Measurements from ENCODE around the gene TPCN2.

Gene TPCN2

GRCh38 chr11:69102732-69103615 is 54.2 kb downstream of the TPCN2 start:
- Histone ChIP-seq H3K4me1 (ENCODE audit: control insufficient read depth, insufficient read depth, low read length, poor library complexity, severe bottlenecking) (no peaks in the 10 kb centered on the region), H3K36me3 (ENCODE audit: control insufficient read depth, insufficient read depth, low read length) (no peaks in the 10 kb centered on the region), H3K27me3 (replicated peaks; ENCODE audit: control insufficient read depth, insufficient read depth, low read length, poor library complexity, severe bottlenecking) (no peaks in the 10 kb centered on the region), H3K4me3 (ENCODE audit: insufficient read depth, low read depth, low read length, poor library complexity, severe bottlenecking) (no peak overlapping the region), H3K27ac (ENCODE audit: insufficient read depth, low read length, poor library complexity, severe bottlenecking) (no peak overlapping the region), H3K9me3 (ENCODE audit: control insufficient read depth, low read length) (no peaks in the 10 kb centered on the region)
- no peak for DNase-seq

GRCh38 chr11:69104212-69104855 is 55.6 kb downstream of the TPCN2 start:
- H3K4me3 ChIP-seq (ENCODE audit: insufficient read depth, low read depth, low read length, poor library complexity, severe bottlenecking): no peak overlapping the region
- no peaks in the 10 kb centered on the region for H3K27me3 ChIP-seq (replicated peaks; ENCODE audit: control insufficient read depth, insufficient read depth, low read length, poor library complexity, severe bottlenecking)
- no peaks in the 10 kb centered on the region for H3K9me3 ChIP-seq (ENCODE audit: control insufficient read depth, low read length)
- H3K27ac ChIP-seq (ENCODE audit: insufficient read depth, low read length, poor library complexity, severe bottlenecking): no peak overlapping the region
- no peaks in the 10 kb centered on the region for H3K4me1 ChIP-seq (ENCODE audit: control insufficient read depth, insufficient read depth, low read length, poor library complexity, severe bottlenecking)
- no peak for DNase-seq
- H3K36me3 ChIP-seq (ENCODE audit: control insufficient read depth, insufficient read depth, low read length): no peaks in the 10 kb centered on the region

DNA sequence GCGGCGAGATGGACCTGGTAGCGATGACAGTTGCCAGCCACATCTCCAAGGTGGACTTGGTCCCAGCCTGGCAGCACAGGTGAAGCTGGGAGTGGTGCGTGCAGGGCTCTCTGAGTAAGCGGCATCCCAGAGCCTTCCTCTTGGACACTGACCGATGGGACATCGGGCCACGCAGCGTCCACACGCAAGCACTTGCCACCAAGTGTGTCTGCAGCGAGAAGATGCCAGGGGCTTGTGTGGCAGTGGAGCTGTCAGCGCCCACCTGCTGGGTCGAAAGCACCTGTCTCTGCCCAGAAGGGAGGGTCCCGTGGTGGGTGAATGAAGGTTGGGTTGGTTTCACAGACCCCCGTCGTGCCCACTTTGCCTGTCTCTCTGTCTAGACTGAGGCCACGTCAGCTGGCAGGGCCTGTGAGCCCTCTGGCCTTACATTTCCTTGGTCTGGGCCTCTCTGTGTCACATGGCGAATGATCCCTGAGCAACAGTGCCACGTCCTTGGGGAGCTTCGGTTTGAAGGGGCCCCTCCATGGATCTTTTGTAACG is 56.2 kb downstream of the TPCN2 start:
- DNase-seq: no peak
- H3K27ac ChIP-seq (ENCODE audit: insufficient read depth, low read length, poor library complexity, severe bottlenecking): no peak overlapping the region
- no peak overlapping the region for H3K4me3 ChIP-seq (ENCODE audit: insufficient read depth, low read depth, low read length, poor library complexity, severe bottlenecking)
- no peaks in the 10 kb centered on the region for H3K4me1 ChIP-seq (ENCODE audit: control insufficient read depth, insufficient read depth, low read length, poor library complexity, severe bottlenecking)
- no peaks in the 10 kb centered on the region for H3K9me3 ChIP-seq (ENCODE audit: control insufficient read depth, low read length)
- no peaks in the 10 kb centered on the region for H3K27me3 ChIP-seq (replicated peaks; ENCODE audit: control insufficient read depth, insufficient read depth, low read length, poor library complexity, severe bottlenecking)
- no peaks in the 10 kb centered on the region for H3K36me3 ChIP-seq (ENCODE audit: control insufficient read depth, insufficient read depth, low read length)

GRCh38 chr11:69105461-69106030 is 56.8 kb downstream of the TPCN2 start:
- Histone ChIP-seq H3K4me3 (ENCODE audit: insufficient read depth, low read depth, low read length, poor library complexity, severe bottlenecking) (no peak overlapping the region), H3K4me1 (ENCODE audit: control insufficient read depth, insufficient read depth, low read length, poor library complexity, severe bottlenecking) (no peaks in the 10 kb centered on the region), H3K36me3 (ENCODE audit: control insufficient read depth, insufficient read depth, low read length) (no peaks in the 10 kb centered on the region), H3K9me3 (ENCODE audit: control insufficient read depth, low read length) (no peaks in the 10 kb centered on the region), H3K27me3 (replicated peaks; ENCODE audit: control insufficient read depth, insufficient read depth, low read length, poor library complexity, severe bottlenecking) (no peaks in the 10 kb centered on the region), H3K27ac (ENCODE audit: insufficient read depth, low read length, poor library complexity, severe bottlenecking) (no peak overlapping the region)
- no peak for DNase-seq

DNA sequence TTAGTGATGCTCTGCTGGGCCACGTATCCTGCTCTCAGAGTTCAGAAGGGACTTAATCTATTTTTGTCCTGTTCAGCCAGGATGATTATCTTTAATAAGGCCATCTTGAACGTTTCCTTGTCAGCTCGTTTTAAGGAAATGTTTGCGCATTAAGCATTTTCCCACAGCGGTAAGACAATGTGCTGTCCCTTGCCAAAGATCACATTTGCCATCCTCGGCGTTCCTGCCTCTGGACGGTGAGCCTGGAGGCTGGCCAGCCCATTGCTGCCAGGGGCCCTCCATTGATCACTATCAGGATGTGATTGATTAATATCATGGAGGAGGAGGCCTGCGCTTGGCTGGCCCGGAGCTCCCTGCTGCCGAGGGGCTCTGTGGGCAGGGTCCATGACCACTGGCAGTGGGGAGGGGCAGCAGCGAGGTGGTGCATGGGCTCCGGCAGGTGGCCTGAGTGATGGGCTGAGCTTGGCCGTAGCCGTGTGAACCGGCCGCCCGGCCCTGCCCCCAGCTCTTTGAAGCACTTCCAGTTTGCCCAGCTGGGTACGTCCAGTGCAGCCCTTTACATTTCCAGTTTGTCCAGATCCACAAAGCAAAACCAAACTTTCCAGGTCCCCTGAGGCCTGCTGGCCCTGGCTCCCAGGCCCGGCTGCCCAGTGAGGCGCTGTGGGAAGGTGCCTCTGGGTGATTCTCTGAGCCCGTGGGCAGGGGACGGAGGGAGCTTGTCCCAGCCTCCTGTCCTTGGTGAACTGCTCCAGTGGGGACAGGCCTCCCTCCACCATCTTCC is 57.5 kb downstream of the TPCN2 start:
- no peak overlapping the region for H3K27ac ChIP-seq (ENCODE audit: insufficient read depth, low read length, poor library complexity, severe bottlenecking)
- no peak overlapping the region for H3K4me3 ChIP-seq (ENCODE audit: insufficient read depth, low read depth, low read length, poor library complexity, severe bottlenecking)
- no peak for DNase-seq

GRCh38 chr11:69107413-69107812 is 58.7 kb downstream of the TPCN2 start:
- no peak for DNase-seq
- Histone ChIP-seq H3K36me3 (ENCODE audit: control insufficient read depth, insufficient read depth, low read length) (no peaks in the 10 kb centered on the region), H3K4me1 (ENCODE audit: control insufficient read depth, insufficient read depth, low read length, poor library complexity, severe bottlenecking) (no peaks in the 10 kb centered on the region)

More for the DNA sequence above, 57.5 kb downstream of the TPCN2 start:
- no peaks in the 10 kb centered on the region for H3K36me3 ChIP-seq (ENCODE audit: control insufficient read depth, insufficient read depth, low read length)
- no peaks in the 10 kb centered on the region for H3K27me3 ChIP-seq (replicated peaks; ENCODE audit: control insufficient read depth, insufficient read depth, low read length, poor library complexity, severe bottlenecking)
- H3K4me1 ChIP-seq (ENCODE audit: control insufficient read depth, insufficient read depth, low read length, poor library complexity, severe bottlenecking): no peaks in the 10 kb centered on the region
- H3K9me3 ChIP-seq (ENCODE audit: control insufficient read depth, low read length): no peaks in the 10 kb centered on the region

DNA sequence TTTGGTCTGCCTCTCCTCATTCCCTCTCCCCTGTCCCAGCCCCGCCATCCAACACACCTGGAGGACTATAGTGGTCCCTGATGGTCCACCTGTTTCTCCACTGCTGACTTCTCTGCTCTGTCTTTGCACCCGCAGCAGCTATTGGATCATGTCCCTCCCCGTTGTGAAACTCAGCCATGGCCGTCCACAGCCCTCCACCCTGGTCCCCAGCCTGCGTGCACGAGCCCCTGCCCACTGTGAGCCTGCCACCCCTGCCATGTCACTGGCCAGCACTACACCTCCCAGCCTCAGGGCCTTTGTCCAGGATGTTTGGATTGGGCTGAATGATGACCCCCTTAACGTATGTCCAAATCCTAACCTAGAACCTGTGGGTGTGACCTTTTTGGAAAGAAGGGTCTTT is 59.3 kb downstream of the TPCN2 start:
- H3K27ac ChIP-seq (ENCODE audit: insufficient read depth, low read length, poor library complexity, severe bottlenecking): no peak overlapping the region
- H3K4me3 ChIP-seq (ENCODE audit: insufficient read depth, low read depth, low read length, poor library complexity, severe bottlenecking): no peak overlapping the region
- no peaks in the 10 kb centered on the region for H3K36me3 ChIP-seq (ENCODE audit: control insufficient read depth, insufficient read depth, low read length)
- no peaks in the 10 kb centered on the region for H3K4me1 ChIP-seq (ENCODE audit: control insufficient read depth, insufficient read depth, low read length, poor library complexity, severe bottlenecking)
- DNase-seq: no peak
- no peaks in the 10 kb centered on the region for H3K27me3 ChIP-seq (replicated peaks; ENCODE audit: control insufficient read depth, insufficient read depth, low read length, poor library complexity, severe bottlenecking)
- no peaks in the 10 kb centered on the region for H3K9me3 ChIP-seq (ENCODE audit: control insufficient read depth, low read length)

More at GRCh38 chr11:69107413-69107812, 58.7 kb downstream of the TPCN2 start:
- Histone ChIP-seq H3K9me3 (ENCODE audit: control insufficient read depth, low read length) (no peaks in the 10 kb centered on the region), H3K27ac (ENCODE audit: insufficient read depth, low read length, poor library complexity, severe bottlenecking) (no peak overlapping the region), H3K4me3 (ENCODE audit: insufficient read depth, low read depth, low read length, poor library complexity, severe bottlenecking) (no peak overlapping the region), H3K27me3 (replicated peaks; ENCODE audit: control insufficient read depth, insufficient read depth, low read length, poor library complexity, severe bottlenecking) (no peaks in the 10 kb centered on the region)

- Histone ChIP-seq H3K4me3 (ENCODE audit: insufficient read depth, low read depth, low read length, poor library complexity, severe bottlenecking) (no peak overlapping the region), H3K36me3 (ENCODE audit: control insufficient read depth, insufficient read depth, low read length) (no peaks in the 10 kb centered on the region), H3K27ac (ENCODE audit: insufficient read depth, low read length, poor library complexity, severe bottlenecking) (no peak overlapping the region), H3K4me1 (ENCODE audit: control insufficient read depth, insufficient read depth, low read length, poor library complexity, severe bottlenecking) (no peaks in the 10 kb centered on the region), H3K27me3 (replicated peaks; ENCODE audit: control insufficient read depth, insufficient read depth, low read length, poor library complexity, severe bottlenecking) (no peaks in the 10 kb centered on the region), H3K9me3 (ENCODE audit: control insufficient read depth, low read length) (no peaks in the 10 kb centered on the region)
- DNase-seq: no peak
Measured at GRCh38 chr11:69108559-69108958, 59.8 kb downstream of the TPCN2 start.

DNA sequence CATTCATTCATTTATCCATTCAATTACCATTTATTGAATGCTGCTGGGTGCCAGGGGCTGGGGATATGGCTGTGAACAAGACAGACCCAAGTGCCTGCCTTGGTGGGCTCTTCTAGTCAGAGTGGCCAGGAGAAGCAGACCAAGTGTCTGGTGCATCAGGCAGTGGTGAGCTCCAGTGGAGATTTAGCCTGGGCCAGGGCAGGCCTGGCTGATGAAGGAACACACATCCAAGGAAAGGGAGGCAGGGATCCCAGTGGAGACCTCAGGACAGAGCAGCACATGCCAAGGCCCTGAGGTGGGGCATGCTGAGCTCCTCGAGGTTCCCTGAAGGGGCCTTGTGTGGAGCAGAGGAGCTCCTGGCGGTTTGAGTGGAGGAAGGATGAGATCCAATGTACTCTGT is 60.4 kb downstream of the TPCN2 start:
- Histone ChIP-seq H3K27ac (ENCODE audit: insufficient read depth, low read length, poor library complexity, severe bottlenecking) (no peak overlapping the region), H3K4me3 (ENCODE audit: insufficient read depth, low read depth, low read length, poor library complexity, severe bottlenecking) (no peak overlapping the region), H3K36me3 (ENCODE audit: control insufficient read depth, insufficient read depth, low read length) (no peaks in the 10 kb centered on the region), H3K4me1 (ENCODE audit: control insufficient read depth, insufficient read depth, low read length, poor library complexity, severe bottlenecking) (no peaks in the 10 kb centered on the region), H3K9me3 (ENCODE audit: control insufficient read depth, low read length) (no peaks in the 10 kb centered on the region), H3K27me3 (replicated peaks; ENCODE audit: control insufficient read depth, insufficient read depth, low read length, poor library complexity, severe bottlenecking) (no peaks in the 10 kb centered on the region)
- no peak for DNase-seq

All from effector memory CD4-positive, alpha-beta T cell (primary cell).